ENCODE data around the gene GSX1.

DNA sequence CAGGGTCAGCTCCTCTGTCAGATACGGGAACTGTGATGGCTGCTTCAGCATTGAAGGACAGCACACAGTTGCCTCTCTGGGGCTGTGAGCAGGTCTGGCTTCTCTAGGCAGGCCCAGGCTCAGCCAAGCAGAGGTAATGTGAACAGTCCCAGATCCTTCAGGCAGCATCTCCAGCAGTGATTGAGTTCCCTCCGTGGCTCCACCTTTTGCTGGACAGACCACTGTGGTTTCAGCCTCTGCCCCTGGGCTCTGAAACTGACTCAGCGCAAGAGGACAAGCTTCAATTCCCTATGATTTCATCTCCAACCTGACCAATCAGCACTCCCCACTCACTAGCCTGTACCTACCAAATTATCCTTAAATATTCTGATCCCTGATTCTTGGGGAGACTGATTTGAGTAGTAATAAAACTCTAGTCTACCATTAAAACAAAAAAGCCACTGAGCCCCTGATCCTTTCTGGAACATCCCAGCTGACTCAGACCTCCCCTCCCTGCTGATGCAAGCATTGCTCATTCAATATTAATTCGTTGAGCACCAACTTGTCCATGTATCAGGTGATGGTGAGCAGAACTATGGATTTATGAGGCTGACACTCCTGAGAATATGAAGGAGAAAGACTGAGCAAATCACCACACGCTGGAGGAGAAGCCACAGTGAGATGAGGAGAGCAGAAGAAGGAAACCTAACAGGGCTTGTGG lies 16.7 kb downstream of the GSX1 start:
- no peak for TF ChIP-seq POLR2A (IDR thresholded peaks at IDR 0.05; ENCODE audit: low read length)
- TF ChIP-seq GATA1 (IDR thresholded peaks at IDR 0.05; ENCODE audit: low read depth, low read length): no peak

Data from erythroblast (primary cell).